Mesenchymal stem cell (in vitro differentiated cells and primary cell): ENCODE data around the gene PRKCA.
A peak's percentile ranks its signal among the peaks of the same experiment; 100 is the strongest.

Experiments
- DNase-seq: peaks from one replicate; pipeline ENCODE4 v3.0.0-alpha.2; 2013
- H2AFZ ChIP-seq: one replicate; pipeline ENCODE4 v1.6.1; 2013; ENCODE audit warnings: low read depth, mild to moderate bottlenecking, control low read depth, inconsistent platforms, low read length, moderate library complexity
- H2AK5ac ChIP-seq: 2 replicates; pipeline ENCODE4 v1.6.1; 2013; ENCODE audit warnings: low read length, moderate library complexity, mild to moderate bottlenecking, inconsistent platforms; ENCODE audit not compliant: severe bottlenecking
- H2BK120ac ChIP-seq: one replicate; pipeline ENCODE4 v1.6.1; 2013; ENCODE audit warnings: low read depth, mild to moderate bottlenecking, inconsistent platforms, low read length, moderate library complexity
- H2BK12ac ChIP-seq, 2 experiments: one replicate each; pipeline ENCODE4 v1.6.1; 2013; ENCODE audit warnings: inconsistent platforms in 2 of 2, low read length in 2 of 2, mild to moderate bottlenecking in 2 of 2, moderate library complexity in 2 of 2, control low read depth in 1 of 2
- H2BK15ac ChIP-seq: one replicate; pipeline ENCODE4 v1.6.1; 2013; ENCODE audit warnings: mild to moderate bottlenecking, low read depth, inconsistent platforms; ENCODE audit not compliant: poor library complexity, severe bottlenecking
- H2BK5ac ChIP-seq: 2 replicates; pipeline ENCODE4 v1.6.1; 2013; ENCODE audit warnings: low read depth, mild to moderate bottlenecking, low read length, control low read depth, inconsistent platforms; ENCODE audit not compliant: poor library complexity, severe bottlenecking
- H3K14ac ChIP-seq, 2 experiments: one replicate each; pipeline ENCODE4 v1.6.1; 2013; ENCODE audit warnings: inconsistent platforms in 2 of 2, low read length in 2 of 2, control low read depth in 1 of 2, mild to moderate bottlenecking in 1 of 2, moderate library complexity in 1 of 2
- H3K18ac ChIP-seq, 2 experiments: one replicate each; pipeline ENCODE4 v1.6.1; 2013; ENCODE audit warnings: inconsistent platforms in 2 of 2, low read length in 2 of 2, control low read depth in 1 of 2, low read depth in 1 of 2, mild to moderate bottlenecking in 1 of 2
- H3K23ac ChIP-seq, 2 experiments: one replicate each; pipeline ENCODE4 v1.6.1; 2013; ENCODE audit warnings: inconsistent platforms in 2 of 2, low read length in 2 of 2, mild to moderate bottlenecking in 2 of 2, moderate library complexity in 2 of 2, control low read depth in 1 of 2
- H3K27ac ChIP-seq: 2 replicates; pipeline ENCODE4 v1.5.1; 2013; ENCODE audit warnings: mild to moderate bottlenecking, moderate library complexity, low read length, control low read depth, inconsistent platforms; ENCODE audit not compliant: poor library complexity, severe bottlenecking
- H3K27me3 ChIP-seq, 2 experiments: 2 replicates each; pipeline versions ENCODE4 v1.6.1 to v1.7.0; 2013; ENCODE audit warnings: low read length in 2 of 2, mild to moderate bottlenecking in 2 of 2, moderate library complexity in 2 of 2, control low read depth in 1 of 2, inconsistent platforms in 1 of 2; ENCODE audit not compliant: control insufficient read depth in 1 of 2, insufficient read depth in 1 of 2
- H3K36me3 ChIP-seq, 2 experiments: 2 replicates each; pipeline versions ENCODE4 v1.6.1 to v1.7.0; 2013; ENCODE audit warnings: low read length in 2 of 2, control low read depth in 1 of 2, inconsistent platforms in 1 of 2, low read depth in 1 of 2, mild to moderate bottlenecking in 1 of 2; ENCODE audit not compliant: insufficient read depth in 2 of 2, control insufficient read depth in 1 of 2
- H3K4ac ChIP-seq, 2 experiments: one replicate each; pipeline ENCODE4 v1.6.1; 2013; ENCODE audit warnings: inconsistent platforms in 2 of 2, low read length in 2 of 2, mild to moderate bottlenecking in 2 of 2, moderate library complexity in 2 of 2, control low read depth in 1 of 2, low read depth in 1 of 2
- H3K4me1 ChIP-seq: 2 replicates; pipeline ENCODE4 v1.6.1; 2013; ENCODE audit warnings: low read depth, low read length, control low read depth; ENCODE audit not compliant: control insufficient read depth, insufficient read depth
- H3K4me2 ChIP-seq: 2 replicates; pipeline ENCODE4 v1.6.1; 2013; ENCODE audit warnings: low read length, mild to moderate bottlenecking, inconsistent platforms; ENCODE audit not compliant: poor library complexity, severe bottlenecking
- H3K4me3 ChIP-seq, 2 experiments: 2 replicates each; pipeline versions ENCODE4 v1.5.1 to v1.7.0; 2013; ENCODE audit warnings: low read length in 2 of 2, mild to moderate bottlenecking in 2 of 2, control low read depth in 1 of 2, low read depth in 1 of 2; ENCODE audit not compliant: insufficient read depth in 1 of 2
- H3K79me1 ChIP-seq: replicated peaks from 2 replicates; pipeline ENCODE4 v1.6.1; 2013; ENCODE audit warnings: mild to moderate bottlenecking, control low read depth, low read length, inconsistent platforms; ENCODE audit not compliant: poor library complexity, severe bottlenecking
- H3K9ac ChIP-seq: 2 replicates; pipeline ENCODE4 v1.7.0; 2013; ENCODE audit warnings: mild to moderate bottlenecking, low read length, moderate library complexity
- H3K9me3 ChIP-seq: 2 replicates; pipeline ENCODE4 v1.7.0; 2013; ENCODE audit warnings: mild to moderate bottlenecking, low read length; ENCODE audit not compliant: control insufficient read depth
- H4K8ac ChIP-seq: one replicate; pipeline ENCODE4 v1.6.1; 2013; ENCODE audit warnings: inconsistent platforms, mild to moderate bottlenecking, low read length, moderate library complexity
- H4K91ac ChIP-seq: one replicate; pipeline ENCODE4 v1.6.1; 2013; ENCODE audit warnings: mild to moderate bottlenecking, low read length, inconsistent platforms
- whole genome bisulfite sequencing: methylation state at CpG from one replicate; pipeline ENCODE4 v1.1.7; 2013; ENCODE audit warnings: mixed read lengths; 5-methylcytosine and 5-hydroxymethylcytosine counted together

The PRKCA gene

DNA sequence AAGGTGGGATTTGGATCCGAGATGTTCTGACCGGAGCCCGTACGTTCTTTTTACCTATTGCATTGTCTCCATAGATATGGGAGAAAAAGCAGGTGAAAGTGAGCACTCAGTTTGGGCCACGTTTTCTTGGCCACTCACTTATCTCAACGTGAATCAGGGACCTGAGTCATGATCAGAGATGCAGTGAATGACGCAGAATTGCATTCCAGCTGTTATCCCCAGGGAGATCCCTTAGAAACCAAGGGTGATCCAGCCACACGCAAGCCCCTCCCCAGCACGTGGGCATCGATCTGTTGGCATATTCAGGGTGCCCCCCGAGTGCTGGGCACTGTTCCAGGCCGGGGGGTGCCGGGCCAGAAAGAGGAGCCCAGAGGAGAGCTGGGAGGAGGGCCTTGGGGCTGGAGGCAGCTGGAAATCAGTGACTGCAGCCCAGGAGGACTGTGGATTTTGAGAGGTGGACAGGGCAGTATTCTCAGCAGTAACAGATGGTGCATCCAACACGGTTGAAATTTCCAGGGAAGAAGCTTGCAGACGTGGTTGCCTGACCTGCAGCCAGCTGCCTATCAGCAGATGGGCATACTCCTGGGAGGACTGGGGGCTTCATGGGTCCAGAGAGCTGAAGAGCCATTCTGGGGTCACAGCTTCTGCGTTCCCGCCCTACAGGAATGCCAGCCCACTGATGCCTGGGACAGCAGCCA lies 445.3 kb downstream of the PRKCA start:
- H3K4me1 ChIP-seq, result no peaks in the 10 kb centered on the region
- no peaks in the 10 kb centered on the region for H3K27me3 ChIP-seq
- H2AK5ac ChIP-seq, result no peak overlapping the region
- H2BK12ac ChIP-seq, result no peak overlapping the region
- no peak overlapping the region for H2BK120ac ChIP-seq
- no peak overlapping the region for H3K27ac ChIP-seq
- H2BK5ac ChIP-seq, result no peak overlapping the region
- H3K9me3 ChIP-seq, result no peaks in the 10 kb centered on the region
- H2BK15ac ChIP-seq, result no peak overlapping the region
- peaks cover 6% of the 10 kb centered on the region for H3K79me1 ChIP-seq
- H3K4me2 ChIP-seq, result no peak overlapping the region
- H3K4me3 ChIP-seq, result no peak overlapping the region
- H3K36me3 ChIP-seq, result peaks cover 43 to 50% of the 10 kb centered on the region in 2 experiments
- 85% methylated on average over 17 of the region's 17 CpGs for WGBS
- no peak overlapping the region for H2AFZ ChIP-seq
- no peak overlapping the region for H3K4ac ChIP-seq
- DNase-seq, result no peak
- H4K8ac ChIP-seq, result no peak overlapping the region
- H3K18ac ChIP-seq, result no peak overlapping the region
- peak overlapping the region; percentile 2 for H3K9ac ChIP-seq
- H3K23ac ChIP-seq, result no peak overlapping the region
- no peak overlapping the region for H3K14ac ChIP-seq
- no peak overlapping the region for H4K91ac ChIP-seq

- H4K8ac ChIP-seq, result no peak overlapping the region
- peaks cover 35 to 49% of the 10 kb centered on the region in 2 experiments for H3K36me3 ChIP-seq
- H3K4me1 ChIP-seq, result no peaks in the 10 kb centered on the region
- no peak overlapping the region for H3K4me2 ChIP-seq
- H3K9ac ChIP-seq, result no peak overlapping the region
- no peak for DNase-seq
- H3K27me3 ChIP-seq, result no peaks in the 10 kb centered on the region
- no peak overlapping the region for H3K14ac ChIP-seq
- no peak overlapping the region for H3K4me3 ChIP-seq
- no peak overlapping the region for H3K27ac ChIP-seq
- H3K9me3 ChIP-seq, result no peaks in the 10 kb centered on the region
- peaks cover 6% of the 10 kb centered on the region for H3K79me1 ChIP-seq
- H2AK5ac ChIP-seq, result no peak overlapping the region
- no peak overlapping the region for H2BK120ac ChIP-seq
- H2BK5ac ChIP-seq, result no peak overlapping the region
- peak overlapping the region; percentile 1 for H2BK15ac ChIP-seq
- no peak overlapping the region for H3K23ac ChIP-seq
- no peak overlapping the region for H3K18ac ChIP-seq
- H2BK12ac ChIP-seq, result no peak overlapping the region
- H3K4ac ChIP-seq, result no peak overlapping the region
- H4K91ac ChIP-seq, result no peak overlapping the region
- 94% methylated on average over 8 of the region's 8 CpGs for WGBS
- no peak overlapping the region for H2AFZ ChIP-seq
Measured at GRCh38 chr17:66748578-66748977, 446.2 kb downstream of the PRKCA start.

DNA sequence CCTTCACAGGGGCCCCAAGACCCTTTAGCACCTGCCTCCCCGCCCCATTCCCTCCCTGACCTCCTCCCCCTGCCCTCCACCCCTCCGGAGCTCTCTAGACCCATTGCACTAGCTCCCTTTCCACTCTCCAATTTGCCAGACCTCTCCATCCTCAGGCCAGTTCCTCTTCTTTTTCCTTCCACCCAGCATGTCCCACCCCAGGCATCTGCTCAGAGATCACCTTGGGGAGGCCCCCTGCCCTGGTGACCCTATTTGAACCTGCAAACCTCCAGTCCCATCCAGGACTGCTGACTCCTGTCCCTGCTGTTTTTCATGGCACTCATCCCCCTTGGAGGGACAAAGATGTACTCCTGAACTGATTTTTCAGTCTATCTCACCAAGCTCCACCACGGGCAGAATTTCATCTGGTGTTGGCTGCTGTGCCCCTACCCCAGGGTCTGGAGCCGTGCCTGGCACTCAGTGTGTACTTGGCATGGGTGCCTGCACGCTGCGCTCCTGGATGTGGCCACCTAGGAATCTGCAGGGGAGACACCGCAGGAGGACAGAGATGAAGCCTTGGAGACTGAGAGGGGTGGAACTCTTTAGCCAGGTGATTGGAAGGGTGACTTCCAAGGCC lies 446.9 kb downstream of the PRKCA start:
- no peak for DNase-seq
- no peak overlapping the region for H3K9ac ChIP-seq

DNA sequence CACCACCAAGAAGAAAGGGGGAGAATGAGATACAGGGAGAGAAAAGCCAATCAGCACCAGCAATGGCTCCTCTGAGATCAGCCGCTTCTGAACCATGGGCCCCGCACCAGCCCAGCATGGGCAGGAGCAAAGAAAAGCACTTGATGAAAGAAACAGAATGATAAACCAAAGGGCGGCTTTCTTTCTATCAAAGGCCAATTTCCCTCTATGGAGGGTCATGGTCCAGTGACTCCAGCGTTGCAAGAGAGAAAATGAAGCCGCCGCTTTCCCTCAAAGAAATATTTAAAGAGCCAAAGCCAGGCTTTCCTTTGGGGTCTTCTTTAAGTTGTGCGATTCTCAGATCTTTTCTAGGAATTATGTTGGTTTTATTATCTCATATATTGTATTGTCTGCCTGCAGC lies 447.7 kb downstream of the PRKCA start:
- 91% methylated on average over 6 of the region's 7 CpGs for WGBS
- Histone ChIP-seq H3K4me3 (no peak overlapping the region), H2AK5ac (no peak overlapping the region), H2BK120ac (no peak overlapping the region), H2BK12ac (no peak overlapping the region), H3K4me2 (no peak overlapping the region), H3K27ac (no peak overlapping the region), H3K27me3 (no peaks in the 10 kb centered on the region), H3K36me3 (peaks cover 30 to 55% of the 10 kb centered on the region in 2 experiments), H3K9me3 (no peaks in the 10 kb centered on the region), H3K23ac (no peak overlapping the region), H3K14ac (no peak overlapping the region), H4K8ac (no peak overlapping the region), H3K4ac (no peak overlapping the region), H3K18ac (no peak overlapping the region), H2BK5ac (no peak overlapping the region), H2BK15ac (no peak overlapping the region), H4K91ac (no peak overlapping the region), H2AFZ (no peak overlapping the region), H3K4me1 (peaks cover 1% of the 10 kb centered on the region), H3K79me1 (peaks cover 6% of the 10 kb centered on the region), H3K9ac (no peak overlapping the region)
- DNase-seq, result no peak

More for the DNA sequence above, 446.9 kb downstream of the PRKCA start:
- Histone ChIP-seq H3K79me1 (peaks cover 6% of the 10 kb centered on the region), H2BK5ac (no peak overlapping the region), H2BK12ac (no peak overlapping the region), H2BK120ac (no peak overlapping the region), H3K27ac (no peak overlapping the region), H3K36me3 (peaks cover 31 to 50% of the 10 kb centered on the region in 2 experiments), H3K27me3 (no peaks in the 10 kb centered on the region), H4K91ac (no peak overlapping the region), H2AK5ac (no peak overlapping the region), H3K4me1 (peaks cover 1% of the 10 kb centered on the region), H3K14ac (no peak overlapping the region), H3K4me2 (no peak overlapping the region), H2BK15ac (no peak overlapping the region), H3K4ac (no peak overlapping the region), H2AFZ (no peak overlapping the region), H3K18ac (no peak overlapping the region), H4K8ac (no peak overlapping the region), H3K23ac (no peak overlapping the region), H3K9me3 (no peaks in the 10 kb centered on the region), H3K4me3 (no peak overlapping the region)
- WGBS, result 95% methylated on average over 7 of the region's 7 CpGs
